22Rv1 (cell line): ENCODE results near the gene RUSC1.

Experiments used
- CTCF ChIP-seq: fragments of 450-650 bp; IDR thresholded peaks from 2 replicates; pipeline ENCODE4 v1.5.1; 2017; ENCODE audit warnings: mild to moderate bottlenecking
- ZFX ChIP-seq: fragments of 450-650 bp; IDR thresholded peaks from 2 replicates; pipeline ENCODE4 v1.6.1; 2017; ENCODE audit warnings: antibody characterized with exemption, borderline replicate concordance

- TF ChIP-seq CTCF: no peak
- TF ChIP-seq ZFX: no peak
These were observed 31.9 kb downstream of the RUSC1 start for GRCh38 chr1:155352631-155353030.
